IMR-90 (cell line): ENCODE data around the gene ERMAP. TPM values are rescaled to one million over a fixed set of nuclear protein-coding genes. Genes with fewer than 3 reads are reported as not detected.

Source experiments
- ATAC-seq: fragments of 200-7000 bp; cut with Tn5 transposase; 2 replicates; pipeline ENCODE4 v1.9.1; 2020; ENCODE audit warnings: low read depth, mild to moderate bottlenecking, moderate library complexity
- BruUV-seq: library from RNA; stranded (reverse); fragments of 400-500 nt; replicated peaks from 2 replicates; lab custom pipeline; 2021; lab: Mats Ljungman, UMichigan
- CTCF ChIA-PET: fragments of 300-600 bp; formaldehyde crosslinking; extraction: SDS; loops from one replicate; lab custom pipeline; 2021; ENCODE audit warnings: antibody characterized with exemption; lab: Yijun Ruan, JAX
- POLR2A ChIA-PET: fragments of 300-600 bp; sonication (Branson Sonifier 250); formaldehyde crosslinking; loops from one replicate; lab custom pipeline; 2022; ENCODE audit warnings: antibody characterized with exemption; ENCODE audit not compliant: unreplicated experiment; lab: Charles Lee
- DNase-seq: peaks from one replicate; pipeline ENCODE4 v3.0.0; 2013
- H2AFZ ChIP-seq: replicated peaks from 2 replicates; pipeline ENCODE3; 2013; ENCODE audit warnings: low read length, mild to moderate bottlenecking; ENCODE audit not compliant: poor library complexity
- H2AK5ac ChIP-seq: 2 replicates; pipeline ENCODE4 v1.6.1; 2013; ENCODE audit warnings: low read depth, low read length, inconsistent platforms
- H2AK9ac ChIP-seq: replicated peaks from 2 replicates; pipeline ENCODE3; 2013; ENCODE audit warnings: mild to moderate bottlenecking, low read depth, low read length, moderate library complexity; ENCODE audit not compliant: poor library complexity
- H2BK120ac ChIP-seq: 2 replicates; pipeline ENCODE4 v1.6.1; 2013; ENCODE audit warnings: low read depth, low read length, inconsistent platforms
- H2BK15ac ChIP-seq: 3 replicates; pipeline ENCODE4 v1.6.1; 2013; ENCODE audit warnings: low read depth, low read length, inconsistent platforms
- H2BK20ac ChIP-seq: 2 replicates; pipeline ENCODE4 v1.6.1; 2013; ENCODE audit warnings: low read depth, mild to moderate bottlenecking, inconsistent platforms, low read length, moderate library complexity
- H2BK5ac ChIP-seq: 2 replicates; pipeline ENCODE4 v1.6.1; 2013; ENCODE audit warnings: mild to moderate bottlenecking, low read depth, low read length, inconsistent platforms; ENCODE audit not compliant: poor library complexity, severe bottlenecking
- H3K14ac ChIP-seq: replicated peaks from 2 replicates; pipeline ENCODE4 v1.6.1; 2013; ENCODE audit warnings: low read depth, low read length, inconsistent platforms
- H3K18ac ChIP-seq: 2 replicates; pipeline ENCODE4 v1.6.1; 2013; ENCODE audit warnings: low read depth, low read length, control low read depth
- H3K23ac ChIP-seq: 2 replicates; pipeline ENCODE4 v1.6.1; 2013; ENCODE audit warnings: low read depth, low read length, inconsistent platforms
- H3K27ac ChIP-seq: 2 replicates; pipeline ENCODE4 v1.5.1; 2013; ENCODE audit warnings: mild to moderate bottlenecking, control low read depth, low read length; ENCODE audit not compliant: insufficient read depth
- H3K27me3 ChIP-seq: 2 replicates; pipeline ENCODE4 v1.6.1; 2013; ENCODE audit warnings: low read length; ENCODE audit not compliant: control insufficient read depth, insufficient read depth
- H3K36me3 ChIP-seq: 2 replicates; pipeline ENCODE4 v1.6.1; 2013; ENCODE audit warnings: low read length, mixed read lengths; ENCODE audit not compliant: control insufficient read depth, insufficient read depth
- H3K4ac ChIP-seq: 2 replicates; pipeline ENCODE4 v1.6.1; 2013; ENCODE audit warnings: low read depth, low read length, inconsistent platforms
- H3K4me1 ChIP-seq: 2 replicates; pipeline ENCODE4 v1.6.1; 2013; ENCODE audit warnings: low read length, mixed read lengths; ENCODE audit not compliant: control insufficient read depth, insufficient read depth
- H3K4me2 ChIP-seq: 2 replicates; pipeline ENCODE4 v1.6.1; 2013; ENCODE audit warnings: low read depth, mild to moderate bottlenecking, control low read depth, low read length, moderate library complexity
- H3K4me3 ChIP-seq: 2 replicates; pipeline ENCODE4 v1.5.1; 2013; ENCODE audit warnings: low read depth, mild to moderate bottlenecking, control low read depth, low read length, moderate library complexity; ENCODE audit not compliant: insufficient read depth
- H3K56ac ChIP-seq: 2 replicates; pipeline ENCODE4 v1.6.1; 2013; ENCODE audit warnings: low read length, inconsistent platforms; ENCODE audit not compliant: insufficient read depth; ENCODE audit errors: extremely low read depth
- H3K79me1 ChIP-seq, 2 experiments: 2 replicates each; pipeline ENCODE4 v1.6.1; 2013; ENCODE audit warnings: low read length in 2 of 2, inconsistent platforms in 1 of 2, low read depth in 1 of 2
- H3K9ac ChIP-seq: 2 replicates; pipeline ENCODE4 v1.6.1; 2013; ENCODE audit warnings: low read depth, low read length, control low read depth
- H3K9me1 ChIP-seq: 2 replicates; pipeline ENCODE4 v1.6.1; 2013; ENCODE audit warnings: low read length, inconsistent platforms; ENCODE audit not compliant: insufficient read depth
- H3K9me3 ChIP-seq: 2 replicates; pipeline ENCODE4 v1.6.1; 2013; ENCODE audit warnings: low read length; ENCODE audit not compliant: control insufficient read depth, insufficient read depth
- H4K20me1 ChIP-seq: 2 replicates; pipeline ENCODE4 v1.6.1; 2013; ENCODE audit warnings: low read length, inconsistent platforms; ENCODE audit not compliant: insufficient read depth
- H4K5ac ChIP-seq: 2 replicates; pipeline ENCODE4 v1.6.1; 2013; ENCODE audit warnings: mild to moderate bottlenecking, low read depth, low read length, control low read depth
- H4K8ac ChIP-seq, 2 experiments: 2 replicates each; pipeline ENCODE4 v1.6.1; 2013; ENCODE audit warnings: low read depth in 2 of 2, low read length in 2 of 2, control low read depth in 1 of 2, inconsistent platforms in 1 of 2
- H4K91ac ChIP-seq: 2 replicates; pipeline ENCODE4 v1.6.1; 2013; ENCODE audit warnings: low read depth, low read length, inconsistent platforms; ENCODE audit not compliant: insufficient read depth
- BHLHE40 ChIP-seq: fragments of 150-350 bp; IDR thresholded peaks from 2 replicates; pipeline ENCODE4 v1.6.1; 2016; ENCODE audit warnings: mild to moderate bottlenecking, low read depth, low read length
- CEBPB ChIP-seq: IDR thresholded peaks from 2 replicates; pipeline ENCODE4 v1.6.1; 2012; ENCODE audit warnings: low read depth, low read length, improper control_type of control experiment
- CHD1 ChIP-seq: IDR thresholded peaks from 2 replicates; pipeline ENCODE4 v1.6.1; 2012; ENCODE audit warnings: low read depth, low read length, improper control_type of control experiment
- FOS ChIP-seq: fragments of 150-350 bp; IDR thresholded peaks from 2 replicates; pipeline ENCODE4 v1.6.1; 2016; ENCODE audit warnings: low read depth, low read length
- MAFK ChIP-seq: IDR thresholded peaks from 2 replicates; pipeline ENCODE4 v1.6.1; 2012; ENCODE audit warnings: low read depth, low read length, improper control_type of control experiment
- MAZ ChIP-seq: IDR thresholded peaks from 2 replicates; pipeline ENCODE4 v1.6.1; 2012; ENCODE audit warnings: low read depth, mild to moderate bottlenecking, low read length, improper control_type of control experiment, moderate library complexity, borderline replicate concordance
- MXI1 ChIP-seq: IDR thresholded peaks from 2 replicates; pipeline ENCODE4 v1.6.1; 2012; ENCODE audit warnings: low read depth, mild to moderate bottlenecking, low read length, moderate library complexity, borderline replicate concordance
- NFE2L2 ChIP-seq: fragments of 150-350 bp; IDR thresholded peaks from 2 replicates; pipeline ENCODE4 v1.6.1; 2016; ENCODE audit warnings: low read depth, mild to moderate bottlenecking, low read length
- POLR2A ChIP-seq: IDR thresholded peaks from 2 replicates; pipeline ENCODE4 v1.6.1; 2012; ENCODE audit warnings: mild to moderate bottlenecking, low read depth, low read length
- RAD21 ChIP-seq: IDR thresholded peaks from 2 replicates; pipeline ENCODE4 v1.6.1; 2012; ENCODE audit warnings: low read length, improper control_type of control experiment
- RCOR1 ChIP-seq: IDR thresholded peaks from 2 replicates; pipeline ENCODE4 v1.6.1; 2012; ENCODE audit warnings: mild to moderate bottlenecking, low read length, improper control_type of control experiment; ENCODE audit not compliant: insufficient replicate concordance
- RFX5 ChIP-seq: IDR thresholded peaks from 2 replicates; pipeline ENCODE4 v1.8.0; 2012; ENCODE audit warnings: low read depth, mild to moderate bottlenecking, low read length, moderate library complexity
- SMC3 ChIP-seq: fragments of 150-350 bp; IDR thresholded peaks from 2 replicates; pipeline ENCODE4 v1.6.1; 2016; ENCODE audit warnings: low read depth, mild to moderate bottlenecking, antibody characterized with exemption, low read length, moderate library complexity
- WGBS, 2 experiments: methylation state at CpG; one replicate each; pipeline versions ENCODE4 v1.1.5 to v1.1.7; 2013; ENCODE audit warnings: missing lambda C conversion rate in 2 of 2; ENCODE audit not compliant: insufficient read length in 1 of 2; ENCODE audit errors: extremely low coverage in 2 of 2; 5-methylcytosine and 5-hydroxymethylcytosine counted together
- dilution Hi-C: fragments of 300-500 bp; cut with HindIII; formaldehyde crosslinking; loops from one replicate; pipeline ENCODE4 v1.14.3; 2018; ENCODE audit warnings: low sequenced_read_pairs; ENCODE audit not compliant: unreplicated experiment
- in situ Hi-C: fragments of 300-500 bp; cut with MboI; formaldehyde crosslinking; loops from 3 replicates; pipeline ENCODE4 v1.14.3; 2019; ENCODE audit warnings: low sequenced_read_pairs, inconsistent platforms, mixed read lengths
- intact Hi-C: fragments of 100-400 bp; cut with micrococcal nuclease; formaldehyde crosslinking; loops from 2 replicates; pipeline ENCODE4 v1.10.0; 2022
- polyA plus RNA-seq, 3 experiments: library from polyadenylated mRNA; depleted of rRNA; stranded (reverse); fragments of >200 nt; gene quantifications; 2 replicates each; pipeline ENCODE4 v1.2.3, GENCODE V29; 2012; ENCODE audit warnings: low replicate concordance in 1 of 3
- total RNA-seq: library from RNA; depleted of rRNA; stranded (reverse); fragments of >200 nt; gene quantifications from 2 replicates; pipeline ENCODE4 v1.2.3, GENCODE V29; 2012
- TF ChIP-seq, protein P1 (sequence below): fragments of 150-350 bp; IDR thresholded peaks from 2 replicates; pipeline ENCODE4 v1.6.1; 2017; ENCODE audit warnings: mild to moderate bottlenecking, antibody characterized with exemption, low read length, low read depth
- TF ChIP-seq, protein P2 (sequence below): fragments of 150-350 bp; IDR thresholded peaks from 2 replicates; pipeline ENCODE4 v1.6.1; 2016; ENCODE audit warnings: low read depth, mild to moderate bottlenecking, low read length, moderate library complexity, borderline replicate concordance

ERMAP gene
- total and polyA plus RNA-seq, 2 of the 4 experiments (the other 2 are of a cell fraction): 5.0 to 7.2 TPM

DNA sequence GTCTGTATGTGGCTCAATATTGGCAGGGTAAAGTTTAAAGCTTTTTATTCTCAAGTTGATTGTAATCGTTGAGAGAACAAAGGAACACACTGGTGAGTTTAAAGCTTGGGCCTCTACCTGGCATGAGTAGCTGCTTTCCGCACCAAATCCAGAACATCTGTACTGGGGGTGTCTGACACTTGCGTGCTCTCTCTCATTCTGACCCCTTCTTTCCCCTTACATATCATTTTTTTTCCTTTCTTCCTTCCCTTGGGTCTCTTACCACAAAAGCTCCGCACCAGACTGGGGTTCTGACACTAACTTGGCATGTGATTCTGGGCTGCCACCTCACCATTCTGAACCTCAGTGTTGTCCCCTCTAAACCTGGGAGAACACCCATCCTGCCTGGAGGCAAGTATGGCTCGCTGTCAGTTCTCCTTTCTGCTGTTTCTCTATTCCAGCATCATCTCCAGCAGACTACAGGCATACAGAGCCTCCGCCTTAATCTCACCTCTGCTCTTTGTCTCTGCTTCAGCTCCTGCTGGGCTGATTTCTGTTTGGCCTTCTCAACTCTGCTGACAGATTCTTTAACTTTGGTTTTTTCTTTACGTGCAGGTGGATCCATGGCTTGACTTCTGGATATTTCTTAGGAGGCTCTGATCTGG is 859 bp upstream of the ERMAP start:
- BruUV-seq: no TSS peak
- H2BK15ac ChIP-seq: peak overlapping the region; percentile 66; the same call in 1 of the 3 replicates
- no peak for ATAC-seq

More for the DNA sequence above, 859 bp upstream of the ERMAP start:
- Histone ChIP-seq H3K9me3 (no peaks in the 10 kb centered on the region), H3K4ac (peak overlapping the region; percentile 64), H4K91ac (peak overlapping the region; percentile 48), H3K23ac (peak overlapping the region; percentile 50), H3K36me3 (0 out of 2 replicates have a peak, but pooled peaks cover 2% of the 10 kb centered on the region), H3K27me3 (no peaks in the 10 kb centered on the region), H2AK5ac (peak overlapping the region; percentile 80; the same call in 1 of the 2 replicates), H2BK20ac (no peak overlapping the region; the same call in 1 of the 2 replicates), H3K4me1 (peaks cover 2% of the 10 kb centered on the region; the same call in 1 of the 2 replicates), H4K8ac (peak overlapping the region; percentile 69 to 94; a peak in 3 of 4 replicates), H3K27ac (peak overlapping the region; percentile 94), H2AK9ac (peak overlapping the region; percentile 48), H3K18ac (no peak overlapping the region; the same call in 1 of the 2 replicates), H4K20me1 (no peaks in the 10 kb centered on the region), H4K5ac (peak overlapping the region; percentile 62), H3K9me1 (peaks cover 4% of the 10 kb centered on the region; the same call in 1 of the 2 replicates), H3K14ac (peak overlapping the region; percentile 77), H2AFZ (peak overlapping the region; percentile 91), H3K9ac (peak overlapping the region; percentile 94), H3K4me3 (peak overlapping the region; percentile 92), H3K4me2 (peak overlapping the region; percentile 96), H3K79me1 (peaks cover 27 to 54% of the 10 kb centered on the region in 2 experiments), H2BK120ac (peak overlapping the region; percentile 13), H2BK5ac (peak overlapping the region; percentile 7), H3K56ac (peak overlapping the region; percentile 55; the same call in 1 of the 2 replicates)
- DNase-seq: peak; percentile 6
- 24% methylated on average over 4 of the region's 7 CpGs; no CpG with 5 or more reads in 1 of the 2 experiments for WGBS, 2 experiments
- ChIA-PET POLR2A (interaction anchor here (0.7 kb wide), 1 partner anchor 10 kb away, joined by 4 read pairs; no protein-coding TSS in a partner anchor), CTCF (interaction anchor here (0.6 to 0.8 kb wide), 2 partner anchors 45 to 52 kb away, joined by 3 to 4 read pairs; no protein-coding TSS in a partner anchor)
- dilution Hi-C loops (no loop called here), in situ Hi-C loops (no loop called here), intact Hi-C loops (loop anchor here (5.0 kb wide), 1 partner anchor 49 kb away; the partner anchor contains the start of genes C1orf50 and P3H1)
- TF ChIP-seq, protein P1, sequence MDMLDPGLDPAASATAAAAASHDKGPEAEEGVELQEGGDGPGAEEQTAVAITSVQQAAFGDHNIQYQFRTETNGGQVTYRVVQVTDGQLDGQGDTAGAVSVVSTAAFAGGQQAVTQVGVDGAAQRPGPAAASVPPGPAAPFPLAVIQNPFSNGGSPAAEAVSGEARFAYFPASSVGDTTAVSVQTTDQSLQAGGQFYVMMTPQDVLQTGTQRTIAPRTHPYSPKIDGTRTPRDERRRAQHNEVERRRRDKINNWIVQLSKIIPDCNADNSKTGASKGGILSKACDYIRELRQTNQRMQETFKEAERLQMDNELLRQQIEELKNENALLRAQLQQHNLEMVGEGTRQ: no peak
- no peak for TF ChIP-seq NFE2L2
- no peak for TF ChIP-seq MAZ
- TF ChIP-seq POLR2A: no peak
- TF ChIP-seq MAFK: no peak
- TF ChIP-seq, protein P2, sequence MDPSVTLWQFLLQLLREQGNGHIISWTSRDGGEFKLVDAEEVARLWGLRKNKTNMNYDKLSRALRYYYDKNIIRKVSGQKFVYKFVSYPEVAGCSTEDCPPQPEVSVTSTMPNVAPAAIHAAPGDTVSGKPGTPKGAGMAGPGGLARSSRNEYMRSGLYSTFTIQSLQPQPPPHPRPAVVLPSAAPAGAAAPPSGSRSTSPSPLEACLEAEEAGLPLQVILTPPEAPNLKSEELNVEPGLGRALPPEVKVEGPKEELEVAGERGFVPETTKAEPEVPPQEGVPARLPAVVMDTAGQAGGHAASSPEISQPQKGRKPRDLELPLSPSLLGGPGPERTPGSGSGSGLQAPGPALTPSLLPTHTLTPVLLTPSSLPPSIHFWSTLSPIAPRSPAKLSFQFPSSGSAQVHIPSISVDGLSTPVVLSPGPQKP: no peak
- no peak for TF ChIP-seq CHD1
- no peak for TF ChIP-seq RCOR1
- TF ChIP-seq RFX5: no peak
- no peak for TF ChIP-seq CEBPB
- no peak for TF ChIP-seq FOS
- TF ChIP-seq SMC3: no peak
- TF ChIP-seq BHLHE40: no peak
- no peak for TF ChIP-seq RAD21
- no peak for TF ChIP-seq MXI1
